HuH-7.5 (cell line): ENCODE measurements around the gene SCGB1D2.
A peak's percentile ranks its signal among the peaks of the same experiment; 100 is the strongest.
"Not testable (repeated sequence)": the region's sequence is repeated elsewhere in the genome, so short reads cannot be mapped to it uniquely, and the experiment has no call there.

Source experiments
- DNase-seq: peaks from one replicate; pipeline ENCODE4 v3.0.0; 2011; ENCODE audit warnings: low spot score

The SCGB1D2 gene

GRCh38 chr11:62242021-62242420 is at the start of gene SCGB1D2:
TSS of gene SCGB1D2 (plus strand) at chr11:62242239. CDS start at chr11:62242308, 69 bp downstream.
- peak; percentile 9 for DNase-seq

- DNase-seq: no peak
Measured at GRCh38 chr11:62193952-62194351, 48.1 kb upstream of the SCGB1D2 start.

DNA sequence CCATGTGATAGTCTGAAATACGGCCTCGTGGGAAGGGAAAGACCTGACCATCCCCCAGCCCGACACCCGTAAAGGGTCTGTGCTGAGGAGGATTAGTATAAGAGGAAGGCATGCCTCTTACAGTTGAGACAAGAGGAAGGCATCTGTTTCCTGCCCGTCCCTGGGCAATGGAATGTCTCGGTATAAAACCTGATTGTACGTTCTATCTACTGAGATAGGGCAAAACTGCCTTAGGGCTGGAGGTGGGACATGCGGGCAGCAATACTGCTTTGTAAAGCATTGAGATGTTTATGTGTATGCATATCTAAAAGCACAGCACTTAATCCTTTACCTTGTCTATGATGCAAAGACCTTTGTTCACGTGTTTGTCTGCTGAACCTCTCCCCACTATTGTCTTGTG is 47.0 kb upstream of the SCGB1D2 start:
- not testable (repeated sequence) for DNase-seq

DNA sequence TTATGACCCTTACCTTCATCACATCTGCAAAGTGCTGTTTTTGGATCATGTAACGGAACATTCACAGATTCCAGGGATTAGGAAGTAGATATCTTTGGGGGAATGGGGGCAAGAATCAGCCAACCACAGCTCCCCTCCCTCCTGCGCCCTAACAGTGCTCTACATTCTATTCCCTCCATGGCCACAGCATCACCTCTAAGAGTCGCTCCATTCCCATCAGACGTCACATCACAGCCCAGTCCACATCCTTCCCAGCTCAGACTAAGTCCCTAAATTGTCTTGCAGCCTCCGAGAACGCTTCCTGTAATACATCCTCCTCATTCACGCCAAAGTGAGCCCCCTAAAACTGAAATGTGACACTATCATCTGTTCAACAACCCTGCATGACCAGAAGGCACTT is 46.1 kb upstream of the SCGB1D2 start:
- DNase-seq: no peak

GRCh38 chr11:62197400-62197799 is 44.6 kb upstream of the SCGB1D2 start:
- not testable (repeated sequence) for DNase-seq

DNA sequence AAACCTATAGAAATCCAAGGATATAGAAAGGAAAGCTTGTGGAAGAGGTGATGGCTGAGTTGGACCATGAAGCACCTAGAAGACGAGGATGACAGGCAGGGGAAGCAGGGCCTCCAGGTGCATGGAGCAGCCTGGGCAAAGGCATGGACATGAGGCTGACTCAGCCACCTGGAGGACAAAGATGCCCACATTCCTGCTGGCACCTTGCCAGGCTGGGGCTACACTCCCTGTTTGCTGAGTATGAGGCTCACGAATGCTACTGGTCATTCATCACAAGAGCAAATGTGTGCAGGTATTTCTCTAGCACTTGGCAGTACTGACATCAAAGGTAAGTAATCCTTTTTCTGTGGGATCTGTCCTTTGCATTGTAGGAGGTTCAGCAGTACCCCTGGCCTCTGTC is 40.7 kb upstream of the SCGB1D2 start:
- DNase-seq: no peak

GRCh38 chr11:62202910-62203309 is 39.1 kb upstream of the SCGB1D2 start:
- DNase-seq: no peak

GRCh38 chr11:62204430-62204829 is 37.6 kb upstream of the SCGB1D2 start:
- no peak for DNase-seq

- DNase-seq: no peak
Measured at GRCh38 chr11:62205441-62205840, 36.6 kb upstream of the SCGB1D2 start.

- DNase-seq: not testable (repeated sequence)
Measured at GRCh38 chr11:62206276-62207066, 35.6 kb upstream of the SCGB1D2 start.

GRCh38 chr11:62208785-62209144 is 33.3 kb upstream of the SCGB1D2 start:
- no peak for DNase-seq

GRCh38 chr11:62217191-62217748 is 24.8 kb upstream of the SCGB1D2 start:
- no peak for DNase-seq

DNA sequence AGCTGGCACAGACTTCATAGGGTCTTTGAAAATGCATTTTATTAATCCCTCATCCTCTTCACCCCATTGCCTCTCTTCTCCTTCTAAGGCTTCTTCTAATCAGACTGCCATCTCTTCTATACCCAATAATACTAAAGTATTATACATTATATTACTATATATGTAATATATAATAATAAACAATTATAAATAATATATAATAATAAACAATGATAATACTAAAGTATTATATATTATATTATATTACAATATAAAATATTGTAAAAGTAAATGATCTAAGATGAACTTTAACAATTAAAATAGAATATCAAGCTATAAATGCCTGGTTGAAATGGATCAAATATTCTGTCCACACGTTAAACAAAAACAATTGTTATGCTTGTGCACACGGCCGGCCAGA is 20.5 kb upstream of the SCGB1D2 start:
- no peak for DNase-seq

DNA sequence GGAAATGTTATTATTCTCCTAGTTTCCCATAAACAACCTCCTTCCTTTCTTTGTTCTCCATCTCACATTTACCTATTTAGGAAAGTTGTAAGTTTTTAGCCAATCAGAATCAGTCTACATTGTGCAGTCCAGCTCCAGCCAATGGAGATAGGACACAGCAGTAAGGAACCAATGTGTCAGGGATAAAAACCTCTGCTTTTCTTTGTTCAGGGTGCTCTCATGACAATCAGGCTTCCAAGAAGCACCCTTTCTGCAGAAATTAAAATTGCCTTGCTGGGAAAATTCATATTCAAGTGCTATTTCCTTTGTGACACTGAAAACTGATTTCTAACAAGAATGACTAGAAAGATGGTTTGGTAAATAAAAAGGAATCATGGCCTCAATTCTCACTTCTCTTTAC is 18.9 kb upstream of the SCGB1D2 start:
- DNase-seq: no peak

DNA sequence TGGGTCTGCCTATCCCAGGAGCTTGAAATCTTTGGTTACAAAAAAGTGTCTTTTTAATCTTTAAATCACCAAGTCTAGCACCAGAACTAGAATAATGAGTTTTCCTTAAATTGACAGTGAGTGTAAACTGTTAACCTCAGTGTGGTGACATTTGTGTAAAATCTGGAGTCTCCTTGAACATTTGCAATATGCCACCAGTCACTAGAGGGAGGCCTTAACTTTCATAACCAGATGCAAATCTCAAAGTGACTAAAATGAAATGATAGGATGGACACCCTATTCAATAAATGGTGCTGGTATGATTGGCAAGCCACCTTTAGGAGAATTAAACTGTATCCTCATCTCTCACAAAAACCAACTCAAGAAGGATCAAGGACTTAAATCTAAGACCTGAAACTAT is 8.3 kb upstream of the SCGB1D2 start:
- DNase-seq: no peak

DNA sequence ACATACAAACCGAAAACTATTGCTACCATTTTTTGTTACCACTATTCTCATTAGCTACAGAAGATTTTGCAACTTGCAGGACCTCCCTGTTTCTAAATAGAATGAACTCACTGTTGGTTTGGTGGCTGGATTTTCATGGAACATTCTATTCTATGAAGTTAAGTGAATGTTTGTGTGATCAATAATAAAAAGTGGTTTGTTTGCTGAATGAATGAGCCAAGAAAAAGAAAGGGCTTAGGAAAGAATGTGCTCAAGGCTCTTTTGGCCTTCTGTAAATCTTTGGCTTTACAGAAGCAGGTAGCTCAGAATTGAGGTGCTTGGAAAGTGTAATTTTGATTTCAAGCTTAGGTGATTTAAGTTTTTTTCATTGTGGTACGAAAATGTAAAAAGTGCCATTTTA is 5.9 kb upstream of the SCGB1D2 start:
- DNase-seq: no peak

GRCh38 chr11:62237499-62237898 is 4.5 kb upstream of the SCGB1D2 start:
- DNase-seq: no peak

DNA sequence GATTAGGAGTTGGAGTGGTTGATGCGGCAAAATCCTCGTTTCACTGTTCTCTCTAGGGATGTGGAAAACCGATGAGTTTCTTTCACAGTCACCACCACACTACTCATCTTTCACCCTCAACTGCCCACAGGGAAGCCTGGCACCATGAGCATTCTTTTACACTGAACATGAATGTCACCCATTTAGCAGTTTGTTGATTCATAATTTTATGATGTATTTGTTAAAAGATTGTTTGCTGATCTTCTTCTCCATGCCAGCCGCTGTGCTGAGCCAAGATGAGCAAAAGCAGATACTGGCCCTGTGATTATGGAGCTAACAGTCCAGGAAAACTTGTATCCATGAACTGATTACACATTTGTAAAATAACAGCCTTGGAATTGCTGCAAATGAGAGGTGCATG is 3.9 kb upstream of the SCGB1D2 start:
- DNase-seq: no peak

DNA sequence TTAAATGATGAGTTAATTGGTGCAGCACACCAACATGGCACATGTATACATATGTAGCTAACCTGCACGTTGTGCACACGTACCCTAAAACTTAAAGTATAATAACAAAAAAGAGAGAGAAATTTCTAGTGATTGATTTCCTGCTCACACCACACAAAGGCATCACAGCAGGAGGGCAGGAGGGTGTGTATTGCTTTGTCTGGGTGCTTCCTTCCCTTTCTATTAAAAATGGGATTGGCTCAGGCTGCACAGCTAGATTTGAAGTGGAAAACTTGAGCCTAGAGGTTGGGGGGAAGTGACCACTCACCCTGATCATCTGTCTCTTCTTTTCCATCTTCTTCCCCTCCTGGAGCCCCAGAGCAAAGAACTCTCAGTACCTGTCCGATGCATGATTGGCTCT is 944 bp upstream of the SCGB1D2 start:
- DNase-seq: no peak

- no peak for DNase-seq
Measured at GRCh38 chr11:62245271-62245753, 3.3 kb downstream of the SCGB1D2 start.

DNA sequence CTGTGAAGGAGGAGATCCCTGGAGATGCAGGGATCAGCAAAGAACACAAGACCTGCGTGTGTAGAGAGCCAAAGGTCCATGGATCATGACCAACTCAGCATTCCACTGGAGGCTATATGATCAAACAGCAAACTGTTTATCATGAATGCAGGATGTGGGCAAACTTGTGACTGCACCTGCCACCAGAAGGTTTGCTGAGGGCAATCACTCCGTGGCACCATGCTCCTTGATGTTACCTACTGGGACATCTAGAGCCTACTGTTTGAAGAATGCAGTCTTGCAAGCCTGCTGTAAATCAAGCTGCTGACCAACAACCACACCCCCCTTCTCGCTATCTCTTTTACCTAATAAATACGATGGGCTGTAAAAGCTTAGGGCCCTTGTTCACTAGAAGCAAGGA is 9.7 kb downstream of the SCGB1D2 start:
- no peak for DNase-seq

GRCh38 chr11:62253999-62254542 is 12.0 kb downstream of the SCGB1D2 start:
- DNase-seq: no peak

GRCh38 chr11:62256281-62256680 is 14.2 kb downstream of the SCGB1D2 start:
- DNase-seq: no peak
